ENCODE data around the gene SULT1E1. TPM values are rescaled to one million over a fixed set of nuclear protein-coding genes. Genes with fewer than 3 reads are reported as not detected.

SULT1E1 gene, protein sequence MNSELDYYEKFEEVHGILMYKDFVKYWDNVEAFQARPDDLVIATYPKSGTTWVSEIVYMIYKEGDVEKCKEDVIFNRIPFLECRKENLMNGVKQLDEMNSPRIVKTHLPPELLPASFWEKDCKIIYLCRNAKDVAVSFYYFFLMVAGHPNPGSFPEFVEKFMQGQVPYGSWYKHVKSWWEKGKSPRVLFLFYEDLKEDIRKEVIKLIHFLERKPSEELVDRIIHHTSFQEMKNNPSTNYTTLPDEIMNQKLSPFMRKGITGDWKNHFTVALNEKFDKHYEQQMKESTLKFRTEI
- 11.4 TPM for polyA plus RNA-seq (2013, experiment 1 of 2; ENCODE audit: insufficient read length)
- polyA plus RNA-seq (2013, experiment 2 of 2; ENCODE audit: insufficient read length) = 14.0 TPM

DNA sequence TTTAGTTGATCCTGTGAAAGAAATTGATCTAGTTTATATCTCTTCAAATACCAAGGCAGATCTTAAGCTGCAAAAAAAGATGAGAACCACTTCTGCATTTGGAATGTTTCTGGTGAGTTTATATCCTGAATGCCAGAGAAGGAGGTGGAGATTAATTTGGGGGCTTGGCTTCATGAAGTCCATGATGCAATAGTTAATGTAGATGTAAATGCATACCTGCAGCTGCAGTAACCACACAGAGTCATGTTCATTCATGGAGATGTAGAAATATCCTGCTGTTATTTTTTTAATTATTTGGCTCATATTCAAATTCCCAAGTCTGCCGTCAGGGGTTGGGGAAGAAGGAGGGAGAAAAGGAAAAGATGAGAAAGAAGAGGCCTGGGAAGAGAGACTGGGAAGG, at the start of gene SULT1E1:
SULT1E1 (minus strand) TSS at position 94 of the 400 bp plus-strand sequence. CDS start 2,501 bp downstream, outside the sequence.
- peak; percentile 53 for DNase-seq

DNA sequence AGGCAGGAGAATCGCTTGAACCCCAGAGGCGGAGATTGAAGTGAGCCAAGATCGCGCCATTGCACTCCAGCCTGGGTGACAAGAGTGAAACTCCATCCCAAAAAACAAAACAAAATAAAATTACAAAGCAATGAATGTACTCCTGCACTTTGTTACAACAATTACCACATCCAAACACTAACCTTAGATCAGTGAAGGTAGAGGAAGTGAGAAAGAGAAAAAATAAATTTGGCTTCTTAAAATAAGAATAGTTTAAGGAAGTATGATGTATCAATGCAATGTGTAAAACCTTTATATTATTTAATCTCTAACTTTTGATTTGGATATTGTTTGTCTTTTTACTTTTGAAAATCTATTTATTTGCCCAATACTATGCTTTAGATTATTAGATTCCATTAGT, 49.2 kb upstream of the SULT1E1 start:
- DNase-seq = no peak

DNA sequence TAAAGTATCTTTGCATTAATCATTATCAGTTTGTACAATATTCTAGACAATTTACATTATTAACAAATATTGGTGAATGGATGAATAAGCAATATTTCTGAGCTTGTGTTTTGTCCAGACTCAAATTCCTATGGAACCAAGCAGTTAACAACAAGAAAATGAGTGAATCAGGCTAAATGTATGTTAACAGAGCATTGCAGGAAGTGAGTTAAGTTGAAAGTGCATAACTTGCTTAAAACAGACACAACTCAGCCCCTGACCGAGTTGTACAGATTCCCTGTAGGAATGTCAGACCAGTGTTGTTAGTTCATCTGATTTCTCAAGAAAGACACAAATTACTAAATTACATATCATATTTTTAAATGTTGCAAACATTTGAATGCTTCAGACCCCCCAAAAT, 47.2 kb upstream of the SULT1E1 start:
- DNase-seq = peak; percentile 39

DNA sequence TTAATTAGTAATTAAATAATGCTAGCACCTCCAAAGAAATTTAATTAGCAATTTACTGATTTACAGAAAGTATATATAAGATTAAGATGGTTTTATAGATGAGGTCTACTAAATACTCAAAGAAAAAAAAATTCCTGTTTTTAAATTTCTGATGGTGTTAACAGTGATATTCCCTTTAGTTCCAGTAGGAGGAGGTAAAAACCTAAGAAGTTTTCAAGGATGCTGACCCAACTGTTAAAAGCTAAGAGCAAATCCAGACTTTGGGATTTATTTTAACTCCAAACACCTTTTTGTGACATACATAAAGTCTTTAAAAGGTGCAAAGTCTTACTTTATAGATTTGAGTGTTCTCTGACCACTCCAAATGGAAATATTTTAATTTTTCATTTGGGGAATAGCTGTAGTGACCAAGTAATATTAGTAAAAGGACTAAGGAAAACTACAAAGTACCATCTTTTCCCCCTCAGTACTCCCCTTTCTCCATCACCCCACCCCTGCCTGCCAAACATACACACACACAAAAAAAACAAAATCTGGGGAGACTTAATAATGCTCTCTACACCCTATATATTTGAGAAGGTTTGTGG, 36.7 kb upstream of the SULT1E1 start:
- DNase-seq = peak; percentile 4

DNA sequence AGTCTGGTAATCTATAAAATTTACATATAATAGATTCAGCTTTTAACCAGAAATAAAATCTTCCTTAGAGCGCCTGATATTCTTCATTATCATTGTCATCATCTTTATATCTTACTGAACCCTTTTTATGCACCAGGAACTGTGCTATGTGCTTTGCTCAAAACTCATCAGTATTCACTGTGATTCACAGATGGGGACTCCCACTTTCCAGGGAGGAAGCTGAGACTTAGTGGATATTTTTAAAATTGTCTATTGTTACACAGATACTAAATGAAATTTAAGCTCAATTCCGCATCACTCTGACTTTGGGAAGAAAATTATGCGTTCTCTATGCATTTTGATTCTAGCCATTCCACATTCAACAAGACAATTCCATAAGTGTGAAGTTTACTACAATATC, 34.8 kb upstream of the SULT1E1 start:
- no peak for DNase-seq

DNA sequence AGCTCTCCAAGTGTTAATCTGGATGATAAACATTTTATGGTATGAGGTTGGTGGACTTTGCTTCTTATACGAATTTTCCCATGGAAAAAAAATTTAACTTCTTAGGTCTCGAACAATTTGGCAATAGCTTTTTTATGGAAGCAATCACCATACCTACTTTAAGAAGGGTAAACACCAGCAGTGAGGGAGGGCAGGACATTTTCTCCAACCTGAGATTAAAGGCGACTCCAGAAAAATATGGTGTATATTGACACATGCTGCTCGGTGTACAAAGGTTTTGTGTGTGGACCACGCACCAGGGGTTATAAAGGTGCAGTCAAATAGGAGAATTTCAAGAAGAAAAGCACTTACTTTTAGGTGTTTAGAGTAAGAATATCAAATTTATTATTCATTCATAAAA, 34.2 kb upstream of the SULT1E1 start:
- no peak for DNase-seq

DNA sequence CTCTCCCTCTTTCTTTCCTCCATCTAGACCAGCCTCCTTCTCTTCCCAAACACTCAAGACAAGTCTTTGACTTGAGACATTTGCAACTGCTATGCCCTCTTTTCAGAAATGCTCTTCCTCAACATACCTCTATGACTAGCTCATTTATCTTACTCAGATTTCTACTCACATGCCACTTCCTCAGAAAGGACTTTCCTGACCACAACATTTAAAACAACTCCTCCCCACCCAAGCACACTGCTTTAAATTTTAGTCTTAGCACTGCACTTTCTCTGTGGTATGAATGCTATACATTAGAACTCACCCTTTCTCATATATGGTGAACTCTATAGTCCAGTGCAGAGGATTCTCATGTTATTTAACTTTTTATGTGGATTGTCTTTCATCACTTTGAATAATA, 28.4 kb upstream of the SULT1E1 start:
- peak; percentile 15 for DNase-seq

DNA sequence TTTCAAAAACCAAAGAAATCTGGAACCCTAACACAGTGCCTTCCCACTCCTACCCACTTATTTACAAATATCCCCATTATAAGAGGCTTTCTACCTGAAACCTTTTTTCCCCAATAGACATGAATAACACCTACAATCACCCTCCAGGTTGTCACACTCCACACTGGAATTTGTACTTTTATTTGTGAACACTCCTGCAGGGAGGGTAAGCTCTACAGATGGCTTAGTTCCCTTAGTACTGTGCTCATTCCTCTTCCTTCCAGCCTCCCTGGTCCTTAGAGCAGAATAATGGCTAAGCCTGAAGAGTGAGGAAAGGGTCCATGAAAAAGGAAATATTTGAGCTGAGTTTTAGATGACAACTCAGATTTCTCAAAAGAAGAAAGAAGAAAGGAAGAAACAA, 22.2 kb upstream of the SULT1E1 start:
- no peak for DNase-seq

DNA sequence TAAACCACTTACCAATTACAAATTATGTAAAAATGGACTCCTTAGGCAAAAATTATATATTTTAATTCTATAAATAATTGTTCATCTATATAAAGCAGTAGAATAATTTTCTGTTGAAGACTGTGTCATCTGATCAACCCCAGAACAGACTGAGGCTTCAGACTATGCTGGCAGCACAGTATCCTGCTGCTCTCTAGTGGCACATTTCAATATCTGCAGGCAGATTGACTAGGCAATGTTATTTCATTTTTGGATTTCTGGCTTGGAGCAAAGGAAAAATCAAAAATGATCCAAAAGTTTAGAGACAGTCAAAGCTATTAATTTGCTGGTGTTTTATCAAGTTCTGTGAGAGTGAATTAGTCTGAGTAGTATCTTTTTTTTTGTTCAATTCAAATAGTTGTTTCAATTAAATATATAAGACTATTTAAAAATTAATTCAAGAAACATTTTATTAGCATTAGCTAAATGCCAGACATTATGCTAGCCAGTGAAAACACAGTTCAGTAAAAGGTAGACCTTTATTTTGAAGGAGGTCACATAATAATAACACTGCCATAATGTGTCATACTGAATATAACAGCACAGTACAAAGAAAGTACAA, 21.3 kb upstream of the SULT1E1 start:
- peak; percentile 54 for DNase-seq

DNA sequence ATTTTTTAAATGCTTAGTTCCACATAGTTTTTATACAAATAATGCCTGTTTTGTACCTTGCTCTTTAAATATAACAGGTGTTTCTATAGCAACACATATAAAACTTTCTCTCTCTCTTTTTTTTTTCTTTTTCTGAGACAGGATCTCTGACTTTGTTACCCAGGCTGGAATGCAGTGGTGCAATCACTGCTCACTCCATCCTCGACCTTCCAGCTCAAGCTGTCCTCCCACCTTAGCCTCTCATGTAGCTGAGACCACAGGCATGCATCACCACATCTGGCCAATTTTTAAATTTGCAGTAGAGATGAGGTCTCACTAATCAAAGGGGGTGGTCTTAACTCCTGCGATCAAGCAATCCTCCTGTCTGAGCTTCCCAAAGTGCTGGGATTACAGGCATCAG, 18.3 kb upstream of the SULT1E1 start:
- no peak for DNase-seq

DNA sequence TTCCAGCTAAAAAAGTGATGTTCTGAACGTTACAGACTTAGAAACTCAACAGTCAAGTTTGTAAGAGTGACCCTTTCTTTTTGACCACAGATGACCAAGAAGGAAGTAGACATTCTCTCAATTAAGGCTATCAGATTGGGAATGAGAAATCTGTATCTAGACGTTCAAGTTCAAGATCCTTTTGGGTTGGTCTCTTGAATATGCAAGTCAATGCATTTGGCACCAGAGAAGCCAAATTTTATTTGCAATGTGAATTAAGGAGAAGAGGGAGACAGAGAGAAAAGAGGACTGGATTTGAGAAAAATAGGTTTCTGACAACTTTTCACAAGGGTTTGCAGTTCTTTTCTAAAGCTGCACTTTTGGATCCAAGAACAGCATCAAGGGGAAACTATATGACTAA, 17.5 kb upstream of the SULT1E1 start:
- DNase-seq = no peak

DNA sequence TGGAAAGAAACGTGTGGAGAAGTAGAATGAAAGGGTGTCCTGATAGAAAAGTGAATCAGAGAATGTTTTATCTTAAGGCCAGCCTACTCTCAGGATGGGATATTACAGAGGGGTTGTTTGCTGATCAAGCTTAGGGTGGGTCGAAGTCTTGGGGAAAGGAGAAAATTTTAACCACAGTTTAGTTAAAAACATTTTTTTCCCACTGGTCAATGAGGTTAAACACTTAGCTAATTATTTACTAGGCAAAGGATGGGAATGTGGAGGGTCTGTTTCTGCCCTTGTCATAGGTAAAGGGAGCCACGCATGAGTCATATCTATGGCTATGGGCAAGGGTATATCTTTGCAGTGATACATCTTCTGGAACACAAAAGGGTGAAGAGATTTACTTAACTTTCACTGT, 16.1 kb upstream of the SULT1E1 start:
- no peak for DNase-seq

DNA sequence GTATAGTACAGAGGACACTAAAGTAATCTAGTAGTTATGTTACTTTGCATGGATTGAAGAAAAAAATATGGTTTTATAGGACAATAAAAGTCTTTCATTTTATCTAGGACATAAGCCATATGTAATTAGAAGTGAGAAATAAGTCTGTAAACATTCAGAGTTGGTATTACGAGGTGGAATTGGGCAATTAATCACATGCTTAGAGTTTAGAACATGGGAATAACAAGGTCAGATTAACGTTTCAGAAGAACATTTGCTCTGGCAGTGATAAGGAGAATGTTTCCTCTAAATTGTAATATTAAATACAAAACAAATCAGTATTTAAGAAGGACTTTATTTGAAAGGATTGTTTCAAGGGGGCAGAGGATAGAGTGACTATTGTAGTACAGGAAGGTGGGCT, 15.6 kb upstream of the SULT1E1 start:
- no peak for DNase-seq

DNA sequence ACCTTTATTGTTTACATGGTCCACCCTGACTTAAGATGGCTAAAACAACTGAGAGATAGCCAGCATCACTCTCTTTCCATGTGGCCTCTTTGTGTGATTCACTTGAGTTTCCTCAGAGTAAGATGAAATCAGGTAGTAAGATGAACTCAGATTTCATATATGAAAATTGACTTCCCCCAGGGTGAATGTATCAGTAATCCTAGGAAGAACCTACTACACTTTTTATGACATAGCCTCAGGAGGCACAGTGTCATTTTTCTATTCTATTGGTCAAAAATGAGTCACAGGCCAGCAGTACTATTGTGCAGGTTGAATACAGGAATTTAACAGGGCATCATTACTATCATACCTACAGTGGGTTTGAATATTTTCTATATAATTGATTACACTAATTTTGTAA, 14.6 kb upstream of the SULT1E1 start:
- no peak for DNase-seq

DNA sequence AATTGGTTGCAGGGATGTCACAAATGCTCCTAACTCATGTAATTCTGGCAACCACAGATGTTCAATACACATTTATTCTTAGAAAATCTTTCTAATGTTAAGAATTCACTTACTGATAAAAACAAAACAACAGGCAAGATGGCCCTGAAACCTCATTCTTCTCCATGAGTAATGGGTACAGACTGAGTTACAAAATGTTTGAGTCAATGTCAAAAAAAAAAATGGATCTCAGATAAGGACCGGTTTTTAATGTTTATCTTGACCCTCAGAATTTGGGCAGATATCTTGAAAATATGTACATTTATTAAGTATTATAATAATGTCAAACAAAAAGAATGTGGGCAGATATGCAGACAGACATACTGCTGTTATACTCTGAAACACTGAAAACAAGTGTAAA, 1.8 kb upstream of the SULT1E1 start:
- DNase-seq = no peak

DNA sequence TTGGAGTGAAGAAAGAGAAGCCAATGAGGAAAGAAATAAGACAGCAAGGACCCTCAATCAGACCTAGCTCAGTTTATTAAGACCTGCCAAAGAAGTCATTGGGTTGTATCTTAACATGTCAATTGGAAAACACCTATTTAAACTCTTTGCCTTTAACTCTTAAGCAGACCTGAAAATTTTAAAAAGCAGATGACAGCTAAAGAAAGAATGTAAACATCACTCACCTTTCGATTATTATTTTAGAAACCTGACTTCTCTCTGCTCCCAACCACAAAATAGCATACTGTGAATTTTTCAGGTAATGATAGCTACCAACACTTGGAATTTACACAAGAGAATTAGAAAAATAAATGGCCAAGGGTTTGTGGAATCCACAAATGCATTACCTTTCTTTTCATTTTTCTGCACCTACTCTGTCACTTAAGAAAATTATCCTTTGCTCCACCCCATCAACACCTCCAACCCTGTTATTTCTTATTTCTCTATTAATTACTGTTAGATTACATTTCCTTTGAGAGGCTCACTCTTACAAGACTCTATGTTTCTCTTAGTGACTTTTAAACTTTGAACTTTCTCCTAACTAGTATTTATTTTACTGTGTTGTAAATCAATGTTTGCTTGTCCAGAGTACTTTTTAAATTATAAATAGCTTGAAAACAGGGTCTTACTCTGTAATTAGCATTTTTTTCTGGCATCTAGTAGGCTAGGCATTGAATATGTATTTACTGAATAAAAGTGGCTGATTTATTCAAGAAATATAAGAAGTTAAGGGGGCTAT, 765 bp upstream of the SULT1E1 start:
- no peak for DNase-seq

DNA sequence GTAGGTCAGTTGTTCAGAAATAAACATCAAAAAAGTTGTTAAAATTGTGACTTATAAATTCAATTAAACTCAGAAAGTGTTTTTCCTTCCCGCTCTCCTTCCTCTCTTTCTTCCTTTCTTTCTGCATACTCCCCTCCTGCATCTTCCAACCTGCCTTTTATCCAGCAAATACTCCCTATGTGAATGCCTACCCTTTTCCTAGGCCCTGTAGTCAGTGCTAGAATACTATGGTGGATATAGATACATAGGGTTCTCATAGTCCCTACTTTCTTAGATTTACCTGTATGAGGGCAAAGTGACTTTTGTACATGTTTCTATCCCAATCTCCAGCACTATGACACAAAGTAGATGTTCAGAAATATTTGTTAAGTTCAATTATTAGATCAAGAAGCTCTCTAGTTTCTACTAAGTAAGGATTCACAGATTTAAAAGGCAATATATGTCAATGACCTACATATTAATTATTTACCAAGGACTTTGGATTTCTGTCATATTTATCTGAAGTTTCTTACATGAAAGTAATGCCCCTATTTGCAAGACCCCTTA, 732 bp downstream of the SULT1E1 start:
- no peak for DNase-seq

DNA sequence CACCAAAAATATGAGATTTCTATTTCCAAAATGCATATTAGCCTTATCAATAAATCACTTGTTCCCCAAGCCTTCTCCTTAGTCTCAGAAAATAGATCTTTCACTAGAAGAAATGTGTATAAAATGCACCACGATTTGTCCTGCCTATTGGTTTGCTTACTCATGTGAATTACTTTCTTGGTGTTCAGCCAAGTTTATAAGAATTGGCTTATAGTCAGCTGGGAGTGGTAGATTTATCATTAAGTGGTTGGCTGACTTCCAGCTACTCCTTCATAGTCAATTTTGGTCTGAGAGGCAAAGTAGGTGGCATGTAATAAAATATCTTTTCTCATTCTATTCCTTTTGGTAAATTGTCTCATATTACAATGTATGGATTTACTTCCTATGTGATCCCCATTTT, 1.3 kb downstream of the SULT1E1 start:
- DNase-seq = peak; percentile 24

DNA sequence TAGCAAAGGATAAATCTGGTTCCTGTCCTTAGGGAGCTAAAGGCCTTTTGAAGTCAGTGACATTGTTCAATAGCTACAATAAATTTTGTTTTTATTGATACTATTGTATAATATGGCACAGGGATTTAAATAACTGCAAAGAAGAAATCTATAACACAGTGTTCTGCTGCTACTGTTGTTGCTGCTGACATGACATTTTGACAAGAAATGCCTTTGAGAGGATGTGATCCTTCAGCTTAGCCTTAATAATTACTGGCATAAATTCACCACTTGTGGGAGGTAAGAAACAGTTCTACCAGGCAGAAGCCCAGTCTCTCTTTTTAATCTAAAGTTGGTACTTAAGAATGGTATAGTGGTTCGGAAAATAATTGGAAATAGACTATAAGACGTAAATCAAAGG, 4.1 kb downstream of the SULT1E1 start:
- DNase-seq = no peak

DNA sequence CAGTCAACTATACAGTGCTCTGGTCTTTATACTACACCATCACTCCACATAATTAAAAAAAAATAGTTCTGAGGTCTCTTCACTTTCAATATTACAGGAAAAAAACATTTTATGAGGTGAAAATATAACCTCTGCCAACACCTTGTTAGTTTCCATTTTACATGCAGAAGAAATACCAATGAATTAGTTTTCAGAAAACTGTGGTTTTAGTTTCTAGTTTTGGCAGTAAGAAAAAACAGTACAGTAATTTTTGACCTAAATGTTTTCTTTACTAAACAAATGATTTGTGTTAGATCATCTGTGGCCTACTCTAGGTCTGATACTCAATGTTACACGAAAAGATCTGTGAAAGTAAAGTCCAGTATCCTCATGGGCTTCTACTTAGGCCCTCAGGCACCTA, 10.0 kb downstream of the SULT1E1 start:
- no peak for DNase-seq

DNA sequence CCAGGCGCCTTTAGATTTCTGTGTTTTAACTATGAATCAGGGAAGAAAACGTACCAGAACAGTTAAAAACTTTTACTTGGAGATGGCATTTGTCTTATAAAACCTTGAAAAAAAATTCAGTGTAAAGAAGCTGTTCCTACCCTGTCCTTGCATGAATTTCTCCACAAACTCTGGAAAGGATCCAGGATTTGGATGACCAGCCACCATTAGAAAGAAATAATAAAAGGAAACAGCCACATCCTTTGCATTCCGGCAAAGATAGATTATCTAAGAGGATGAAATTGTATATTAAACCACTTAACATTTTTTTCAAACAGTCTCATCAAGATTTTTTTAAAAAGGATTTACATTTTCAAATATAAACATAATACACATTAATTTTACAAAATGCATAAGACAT, 10.6 kb downstream of the SULT1E1 start:
- peak; percentile 50 for DNase-seq

DNA sequence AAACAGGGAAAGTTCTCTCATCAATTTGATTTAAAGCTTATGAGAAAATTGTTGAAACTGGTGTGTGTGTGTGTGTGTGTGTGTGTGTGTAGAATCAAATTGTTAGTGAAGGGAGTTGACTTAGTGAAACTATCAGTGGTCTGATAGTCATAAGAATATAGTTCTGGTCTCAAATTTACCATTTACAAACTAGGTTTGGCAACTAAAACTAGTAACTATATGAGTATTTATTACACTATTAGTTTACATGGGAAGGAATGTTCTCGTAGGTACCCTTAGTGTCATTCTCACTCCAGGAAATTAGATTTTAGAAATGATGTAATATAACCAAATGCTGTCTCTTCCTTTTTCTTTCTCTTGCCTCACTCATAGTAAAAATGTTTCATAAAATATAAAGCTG, 11.9 kb downstream of the SULT1E1 start:
- no peak for DNase-seq

DNA sequence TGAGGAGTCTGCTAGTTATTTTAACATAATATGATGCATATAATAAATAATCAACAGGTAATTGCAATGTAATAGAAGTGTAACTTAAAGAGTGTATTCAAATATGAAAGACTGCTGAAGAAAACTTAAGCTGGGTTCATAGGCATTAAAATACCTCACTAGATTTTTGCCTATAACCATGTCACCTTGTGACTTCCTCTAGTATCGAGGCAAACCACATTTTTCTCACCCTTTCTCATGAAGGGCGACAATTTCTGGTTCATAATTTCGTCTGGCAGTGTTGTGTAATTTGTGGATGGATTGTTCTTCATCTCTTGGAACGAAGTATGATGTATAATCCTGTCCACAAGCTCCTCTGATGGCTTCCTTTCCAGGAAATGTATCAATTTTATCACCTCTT, 16.0 kb downstream of the SULT1E1 start:
- DNase-seq = no peak
